GM18909 (cell line): ENCODE measurements around the gene ZNF718.
"Not testable (repeated sequence)": the region's sequence is repeated elsewhere in the genome, so short reads cannot be mapped to it uniquely, and the experiment has no call there.

Experiments used
- ATAC-seq: cut with Tn5 transposase; IDR thresholded peaks from one replicate; pipeline ENCODE4 v1.9.1; 2021; ENCODE audit warnings: mild to moderate bottlenecking; ENCODE audit not compliant: unreplicated experiment, poor library complexity

ZNF718 gene

GRCh38 chr4:147233-147632, 22.9 kb downstream of the ZNF718 start:
- no peak for ATAC-seq

- ATAC-seq: no peak
Measured at GRCh38 chr4:161496-162284, 37.4 kb downstream of the ZNF718 start.

GRCh38 chr4:169640-170039, 45.3 kb downstream of the ZNF718 start:
- not testable (repeated sequence) for ATAC-seq

- not testable (repeated sequence) for ATAC-seq
Measured at GRCh38 chr4:171318-171717, 47.0 kb downstream of the ZNF718 start.

GRCh38 chr4:173666-174314, 49.5 kb downstream of the ZNF718 start:
- no peak for ATAC-seq

GRCh38 chr4:175986-176385, 51.7 kb downstream of the ZNF718 start:
- ATAC-seq: no peak

GRCh38 chr4:176995-177394, 52.7 kb downstream of the ZNF718 start:
- no peak for ATAC-seq

GRCh38 chr4:182225-182624, 57.9 kb downstream of the ZNF718 start:
- not testable (repeated sequence) for ATAC-seq

- no peak for ATAC-seq
Measured at GRCh38 chr4:188091-188490, 63.8 kb downstream of the ZNF718 start.

GRCh38 chr4:195159-195558, 70.9 kb downstream of the ZNF718 start:
- ATAC-seq: not testable (repeated sequence)

GRCh38 chr4:200936-201335, 76.6 kb downstream of the ZNF718 start:
- ATAC-seq: no peak

- ATAC-seq: not testable (repeated sequence)
Measured at GRCh38 chr4:202822-203221, 78.5 kb downstream of the ZNF718 start.

- no peak for ATAC-seq
Measured at GRCh38 chr4:205097-205756, 80.9 kb downstream of the ZNF718 start.

- ATAC-seq: no peak
Measured at GRCh38 chr4:206054-206453, 81.8 kb downstream of the ZNF718 start.

GRCh38 chr4:208416-209096, 84.3 kb downstream of the ZNF718 start:
- ATAC-seq: not testable (repeated sequence)

- no peak for ATAC-seq
Measured at GRCh38 chr4:211033-211511, 86.8 kb downstream of the ZNF718 start.

GRCh38 chr4:212438-213188, 88.3 kb downstream of the ZNF718 start:
- ATAC-seq: no peak

- not testable (repeated sequence) for ATAC-seq
Measured at GRCh38 chr4:213189-213535, 88.9 kb downstream of the ZNF718 start.
